Calu3 (cell line): ENCODE data around the gene ARHGEF40. TPM values are rescaled to one million over a fixed set of nuclear protein-coding genes. Genes with fewer than 3 reads are reported as not detected.

ENCODE experiments used
- BruUV-seq: library from RNA; stranded (reverse); fragments of 400-500 nt; replicated peaks from 2 replicates; lab custom pipeline; 2021; lab: Mats Ljungman, UMichigan
- CTCF ChIA-PET: fragments of 300-600 bp; sonication (Branson Sonifier 250); formaldehyde crosslinking; loops from one replicate; lab custom pipeline; 2022; ENCODE audit warnings: antibody characterized with exemption; lab: Charles Lee
- DNase-seq: peaks from one replicate; pipeline ENCODE4 v3.0.0; 2022
- H3K27ac Mint-ChIP-seq: one replicate; pipeline ENCODE4 v1.8.0; 2022; ENCODE audit warnings: mixed read lengths; ENCODE audit not compliant: unreplicated experiment
- H3K27me3 Mint-ChIP-seq: one replicate; pipeline ENCODE4 v1.8.0; 2022; ENCODE audit warnings: mixed read lengths; ENCODE audit not compliant: unreplicated experiment
- H3K36me3 Mint-ChIP-seq: one replicate; pipeline ENCODE4 v1.8.0; 2022; ENCODE audit warnings: mild to moderate bottlenecking, moderate library complexity, mixed read lengths; ENCODE audit not compliant: insufficient read depth, unreplicated experiment
- H3K4me1 Mint-ChIP-seq: one replicate; pipeline ENCODE4 v1.8.0; 2022; ENCODE audit warnings: mild to moderate bottlenecking, low read depth, mixed read lengths; ENCODE audit not compliant: unreplicated experiment
- H3K4me3 Mint-ChIP-seq: one replicate; pipeline ENCODE4 v1.8.0; 2022; ENCODE audit warnings: mild to moderate bottlenecking, low read depth, moderate library complexity, mixed read lengths; ENCODE audit not compliant: unreplicated experiment
- H3K9me3 Mint-ChIP-seq: one replicate; pipeline ENCODE4 v1.8.0; 2022; ENCODE audit warnings: low read depth, mixed read lengths; ENCODE audit not compliant: unreplicated experiment
- intact Hi-C: fragments of 100-400 bp; cut with micrococcal nuclease; formaldehyde crosslinking; loops from one replicate; pipeline ENCODE4 v1.10.0; 2022; ENCODE audit not compliant: unreplicated experiment
- total RNA-seq: library from RNA; stranded (reverse); gene quantifications from 2 replicates; pipeline ENCODE4 v1.2.3, GENCODE V29; 2022
- TF ChIP-seq, protein P1 (sequence below): fragments of 200-600 bp; IDR thresholded peaks from one replicate; pipeline ENCODE4 v1.8.0; 2022; ENCODE audit warnings: antibody characterized with exemption; ENCODE audit not compliant: unreplicated experiment

Gene ARHGEF40
- total RNA-seq, 1 experiment from 2014 or later, result 16.8 TPM

DNA sequence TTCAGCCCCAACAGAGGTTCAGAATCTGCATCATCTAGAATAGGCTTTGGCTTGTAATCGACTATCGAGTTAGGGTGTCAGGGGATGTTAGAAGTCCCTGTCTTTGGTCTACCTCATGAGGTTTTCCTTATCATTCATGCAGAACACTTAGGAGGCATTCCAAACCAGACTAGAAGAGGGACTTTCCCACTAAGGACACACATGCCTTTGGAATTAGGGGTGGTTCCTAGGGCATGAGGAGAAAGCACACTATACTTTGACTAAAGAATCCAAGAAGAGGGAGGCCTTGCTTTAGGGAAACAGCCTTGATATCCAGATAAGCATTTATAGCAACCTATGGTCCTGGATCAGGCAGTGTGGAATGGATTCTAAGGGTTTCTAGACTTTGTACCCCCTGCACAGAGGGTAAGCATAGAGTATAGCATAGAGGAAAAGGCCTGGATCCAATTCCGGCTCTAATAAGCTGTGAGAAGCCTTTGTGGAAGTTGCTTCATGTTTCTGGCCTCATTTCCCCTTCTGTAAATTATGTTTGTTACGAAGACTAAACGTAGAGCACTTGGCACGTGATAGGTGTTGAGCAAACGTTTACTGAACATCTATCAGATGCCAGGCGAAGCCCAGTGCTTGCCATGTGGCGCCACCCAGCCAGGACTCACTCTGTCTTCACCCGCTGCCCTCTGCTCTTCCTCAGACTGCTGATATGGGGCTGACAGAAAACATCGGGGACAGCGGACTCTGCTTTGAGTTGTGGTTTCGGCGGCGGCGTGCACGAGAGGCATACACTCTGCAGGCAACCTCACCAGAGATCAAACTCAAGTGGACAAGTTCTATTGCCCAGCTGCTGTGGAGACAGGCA lies 15.1 kb downstream of the ARHGEF40 start:
- H3K27me3 Mint-ChIP-seq, result no peaks in the 10 kb centered on the region
- peaks cover 8% of the 10 kb centered on the region for H3K36me3 Mint-ChIP-seq
- BruUV-seq, result no TSS peak
- CTCF ChIA-PET, result no interaction called here
- H3K4me3 Mint-ChIP-seq, result no peak overlapping the region
- intact Hi-C loops, result no loop called here
- no peak for DNase-seq
- H3K27ac Mint-ChIP-seq, result no peak overlapping the region
- TF ChIP-seq, protein P1, sequence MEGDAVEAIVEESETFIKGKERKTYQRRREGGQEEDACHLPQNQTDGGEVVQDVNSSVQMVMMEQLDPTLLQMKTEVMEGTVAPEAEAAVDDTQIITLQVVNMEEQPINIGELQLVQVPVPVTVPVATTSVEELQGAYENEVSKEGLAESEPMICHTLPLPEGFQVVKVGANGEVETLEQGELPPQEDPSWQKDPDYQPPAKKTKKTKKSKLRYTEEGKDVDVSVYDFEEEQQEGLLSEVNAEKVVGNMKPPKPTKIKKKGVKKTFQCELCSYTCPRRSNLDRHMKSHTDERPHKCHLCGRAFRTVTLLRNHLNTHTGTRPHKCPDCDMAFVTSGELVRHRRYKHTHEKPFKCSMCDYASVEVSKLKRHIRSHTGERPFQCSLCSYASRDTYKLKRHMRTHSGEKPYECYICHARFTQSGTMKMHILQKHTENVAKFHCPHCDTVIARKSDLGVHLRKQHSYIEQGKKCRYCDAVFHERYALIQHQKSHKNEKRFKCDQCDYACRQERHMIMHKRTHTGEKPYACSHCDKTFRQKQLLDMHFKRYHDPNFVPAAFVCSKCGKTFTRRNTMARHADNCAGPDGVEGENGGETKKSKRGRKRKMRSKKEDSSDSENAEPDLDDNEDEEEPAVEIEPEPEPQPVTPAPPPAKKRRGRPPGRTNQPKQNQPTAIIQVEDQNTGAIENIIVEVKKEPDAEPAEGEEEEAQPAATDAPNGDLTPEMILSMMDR, result no peak
- peaks cover 8% of the 10 kb centered on the region for H3K4me1 Mint-ChIP-seq
- no peaks in the 10 kb centered on the region for H3K9me3 Mint-ChIP-seq

DNA sequence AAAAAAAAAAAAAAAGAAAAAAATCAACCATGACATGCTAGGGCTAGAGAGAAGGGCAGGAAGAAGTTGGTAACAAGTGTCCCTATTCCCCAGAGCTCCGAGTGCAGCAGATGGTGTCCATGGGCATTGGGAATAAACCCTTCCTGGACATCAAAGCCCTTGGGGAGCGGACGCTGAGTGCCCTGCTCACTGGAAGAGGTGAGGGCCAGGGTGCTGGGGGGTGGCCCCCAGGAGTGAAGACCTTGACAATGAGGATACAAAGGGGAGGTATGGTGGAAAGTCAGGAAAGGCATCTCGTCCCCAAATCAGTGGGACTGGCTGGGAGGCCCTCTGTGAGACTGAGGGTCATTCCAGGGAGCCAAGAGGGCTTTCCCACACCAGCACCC lies 16.8 kb downstream of the ARHGEF40 start:
- intact Hi-C loops, result no loop called here
- no peak overlapping the region for H3K27ac Mint-ChIP-seq
- no peaks in the 10 kb centered on the region for H3K27me3 Mint-ChIP-seq
- peaks cover 18% of the 10 kb centered on the region for H3K36me3 Mint-ChIP-seq
- no peak for DNase-seq
- peaks cover 8% of the 10 kb centered on the region for H3K4me1 Mint-ChIP-seq
- TF ChIP-seq, protein P1, result no peak
- CTCF ChIA-PET, result interaction anchor here (0.7 kb wide), 1 partner anchor 19 kb away, joined by 3 read pairs; no protein-coding TSS in a partner anchor
- no peak overlapping the region for H3K4me3 Mint-ChIP-seq
- H3K9me3 Mint-ChIP-seq, result no peaks in the 10 kb centered on the region
- no TSS peak for BruUV-seq

DNA sequence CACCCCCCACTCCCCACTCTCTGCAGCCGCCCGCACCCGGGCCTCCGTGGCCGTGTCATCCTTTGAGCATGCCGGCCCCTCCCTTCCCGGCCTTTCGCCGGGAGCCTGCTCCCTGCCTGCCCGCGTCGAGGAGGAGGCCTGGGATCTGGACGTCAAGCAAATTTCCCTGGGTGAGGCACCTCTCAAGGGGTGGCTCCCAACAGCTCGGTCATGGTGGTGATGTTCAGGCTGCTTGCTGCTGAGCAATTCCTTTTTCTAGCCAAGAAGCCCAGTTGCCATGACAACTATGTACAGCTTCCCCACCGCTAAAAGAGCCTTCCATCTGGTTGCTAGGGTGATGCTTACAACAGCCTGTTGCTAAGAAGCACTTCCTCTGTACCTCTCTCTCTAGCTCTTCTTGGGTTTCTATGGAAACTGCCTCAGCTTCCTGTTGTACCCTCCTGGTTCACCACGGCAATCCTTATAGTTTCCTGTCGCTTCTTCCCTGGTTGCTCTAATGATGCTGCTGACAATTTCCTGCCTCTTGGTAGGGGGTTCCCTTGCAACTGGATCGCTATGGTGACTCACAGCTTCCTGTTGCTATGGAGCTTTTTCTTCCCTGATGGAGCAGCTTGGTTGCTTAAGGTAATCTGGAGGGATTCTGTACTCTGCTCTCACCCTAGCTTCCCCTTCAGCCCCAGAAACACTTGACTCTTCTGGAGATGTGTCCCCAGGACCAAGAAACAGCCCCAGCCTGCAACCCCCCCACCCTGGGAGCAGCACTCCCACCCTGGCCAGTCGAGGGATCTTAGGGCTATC lies 17.4 kb downstream of the ARHGEF40 start:
- CTCF ChIA-PET, result interaction anchor here (0.9 to 1.3 kb wide), 2 partner anchors 16 to 73 kb away, joined by 3 to 4 read pairs; no protein-coding TSS in a partner anchor
- TF ChIP-seq, protein P1, result no peak
- H3K4me3 Mint-ChIP-seq, result no peak overlapping the region
- no TSS peak for BruUV-seq
- peaks cover 8% of the 10 kb centered on the region for H3K4me1 Mint-ChIP-seq
- H3K27ac Mint-ChIP-seq, result no peak overlapping the region
- intact Hi-C loops, result no loop called here
- DNase-seq, result no peak
- no peaks in the 10 kb centered on the region for H3K27me3 Mint-ChIP-seq
- peaks cover 18% of the 10 kb centered on the region for H3K36me3 Mint-ChIP-seq
- H3K9me3 Mint-ChIP-seq, result no peaks in the 10 kb centered on the region

DNA sequence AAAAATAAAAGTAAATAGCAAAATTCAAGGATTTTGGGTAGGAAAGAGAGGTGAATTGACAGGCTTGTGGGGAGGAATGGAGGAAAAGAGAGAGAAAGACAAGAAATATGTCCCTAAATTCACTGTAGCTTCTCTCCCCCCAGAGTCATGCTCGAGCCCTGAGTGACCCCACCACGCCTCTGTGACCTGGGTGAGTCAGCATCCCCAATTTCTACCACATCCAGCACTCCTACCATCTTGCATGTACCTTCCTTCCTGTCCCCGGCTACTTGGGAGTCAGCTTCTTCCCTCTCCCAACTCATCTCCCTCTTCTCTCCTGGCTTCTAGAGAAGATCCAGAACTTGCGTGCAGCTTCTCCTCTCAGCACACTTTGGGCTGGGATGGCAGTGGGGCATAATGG lies 18.6 kb downstream of the ARHGEF40 start:
- intact Hi-C loops, result no loop called here
- no peaks in the 10 kb centered on the region for H3K27me3 Mint-ChIP-seq
- CTCF ChIA-PET, result interaction anchor here (0.6 to 2.5 kb wide), 4 partner anchors 22 to 1625 kb away, joined by 4 to 12 read pairs (median 6); no protein-coding TSS in a partner anchor
- H3K9me3 Mint-ChIP-seq, result no peaks in the 10 kb centered on the region
- H3K36me3 Mint-ChIP-seq, result peaks cover 30% of the 10 kb centered on the region
- no peak for DNase-seq
- TF ChIP-seq, protein P1, result no peak
- H3K4me3 Mint-ChIP-seq, result no peak overlapping the region
- BruUV-seq, result no TSS peak
- H3K27ac Mint-ChIP-seq, result no peak overlapping the region
- H3K4me1 Mint-ChIP-seq, result peaks cover 8% of the 10 kb centered on the region
